Measurements from ENCODE around the gene TFAP2D.

The TFAP2D gene

GRCh38 chr6:50713226-50713625, at the start of gene TFAP2D:
TFAP2D (plus strand) TSS chr6:50713526; CDS start chr6:50714056, 530 bp downstream.
- DNase-seq = no peak

- no peak for DNase-seq
Observed at GRCh38 chr6:50663806-50664205, 49.5 kb upstream of the TFAP2D start.

- DNase-seq = no peak
Observed at GRCh38 chr6:50666089-50666488, 47.2 kb upstream of the TFAP2D start.

GRCh38 chr6:50681213-50681824, 32.0 kb upstream of the TFAP2D start:
- DNase-seq = no peak

DNA sequence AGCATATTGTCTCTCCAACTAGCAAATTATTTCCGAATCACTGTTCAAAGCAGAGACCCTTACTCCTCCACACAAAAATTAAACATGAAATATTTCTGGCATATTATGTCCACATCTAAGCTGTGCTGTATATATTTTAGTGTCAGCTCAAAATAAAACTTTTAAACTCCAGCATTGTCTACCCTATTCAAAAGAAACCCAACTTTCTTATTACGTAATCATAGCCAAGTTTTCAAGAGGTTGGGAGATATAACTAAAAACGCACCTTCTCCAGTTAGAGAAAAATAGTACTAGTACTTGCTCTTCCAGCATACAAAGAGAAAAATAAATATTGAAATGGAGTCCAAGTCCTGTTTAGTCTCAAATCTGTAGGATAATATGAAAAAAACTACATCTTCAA, 24.1 kb upstream of the TFAP2D start:
- DNase-seq = no peak

DNA sequence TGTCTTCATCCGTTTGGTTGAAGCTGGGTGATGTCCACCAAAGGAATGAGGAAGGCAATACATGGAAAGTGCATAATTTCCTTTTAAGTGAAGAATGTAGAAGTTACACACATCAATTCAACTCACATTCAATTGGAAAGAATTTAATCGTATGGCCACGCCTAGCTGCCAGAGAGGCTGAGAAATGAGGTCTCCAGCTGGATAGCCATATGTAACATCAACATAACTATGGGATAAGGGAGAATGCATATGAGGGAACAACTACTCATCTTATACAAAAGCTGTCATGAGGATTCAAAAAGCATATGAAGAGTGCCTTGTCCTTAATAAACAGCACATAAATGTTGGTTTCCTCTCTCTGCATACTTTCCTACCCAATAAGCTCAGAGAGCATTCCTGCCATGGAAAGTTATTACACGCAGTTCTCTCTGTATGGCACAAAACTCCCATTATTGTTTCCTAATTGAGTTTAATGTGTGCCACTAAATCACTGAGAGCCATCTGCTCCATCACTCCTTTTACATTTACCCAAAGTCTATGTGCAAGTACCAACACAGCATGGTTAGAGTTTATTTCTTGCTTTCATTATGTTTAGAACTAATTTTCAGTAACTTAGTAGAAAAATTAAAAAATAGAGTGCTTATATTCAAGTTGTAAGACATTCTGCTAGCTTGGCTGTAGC, 21.4 kb upstream of the TFAP2D start:
- DNase-seq = no peak

DNA sequence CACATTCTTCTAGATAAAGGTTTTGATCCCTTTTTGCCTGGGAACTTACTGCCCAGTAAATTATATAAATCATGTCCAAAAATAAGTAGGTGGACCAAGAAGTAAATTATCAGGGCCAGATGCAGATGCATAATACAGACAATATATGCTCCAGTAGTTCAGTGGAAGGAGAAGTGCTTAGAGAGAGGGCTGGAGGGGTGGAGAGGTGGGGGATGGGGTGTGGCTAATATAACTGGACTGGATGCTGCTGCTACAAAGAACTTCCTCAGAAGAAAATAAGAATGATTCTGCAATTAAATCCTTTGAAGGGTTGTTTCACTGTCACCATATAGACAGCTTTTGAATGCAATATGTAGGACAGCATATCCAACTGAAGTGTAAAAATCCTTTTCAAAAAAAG, 14.8 kb upstream of the TFAP2D start:
- no peak for DNase-seq

DNA sequence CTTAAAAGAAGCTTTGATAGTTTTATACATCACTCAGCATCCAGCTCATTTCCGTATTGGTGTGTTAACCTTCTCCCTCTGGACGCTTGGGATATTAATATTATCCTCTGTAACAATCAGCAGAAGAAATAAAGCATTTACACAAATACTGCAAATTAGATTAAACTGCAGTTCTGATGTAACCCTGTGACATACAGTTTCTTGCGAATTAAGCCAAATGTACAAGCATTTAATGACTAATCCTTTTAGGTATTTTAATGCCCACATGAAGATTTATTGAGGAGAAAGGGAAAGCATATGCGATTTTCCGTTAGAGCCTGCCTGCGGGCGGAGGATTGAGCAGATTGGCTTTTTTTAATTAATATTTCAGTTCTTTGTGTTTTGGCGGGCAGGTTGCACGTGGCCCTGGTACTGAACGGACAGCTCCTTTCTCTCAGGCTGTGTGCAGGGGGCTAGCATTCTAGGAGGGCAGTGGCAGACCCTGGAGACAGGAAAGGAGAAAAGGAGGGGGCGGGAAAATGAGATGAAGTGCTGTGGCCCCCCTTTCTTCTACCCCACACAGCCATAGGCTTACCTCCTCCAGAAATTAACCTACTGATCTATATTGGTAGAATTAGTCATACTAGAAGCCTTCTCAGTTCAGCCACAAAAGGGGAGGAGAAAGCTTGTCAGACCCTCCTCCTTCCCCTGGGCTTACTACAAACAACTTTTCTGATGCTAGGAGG, 14.1 kb upstream of the TFAP2D start:
- no peak for DNase-seq

DNA sequence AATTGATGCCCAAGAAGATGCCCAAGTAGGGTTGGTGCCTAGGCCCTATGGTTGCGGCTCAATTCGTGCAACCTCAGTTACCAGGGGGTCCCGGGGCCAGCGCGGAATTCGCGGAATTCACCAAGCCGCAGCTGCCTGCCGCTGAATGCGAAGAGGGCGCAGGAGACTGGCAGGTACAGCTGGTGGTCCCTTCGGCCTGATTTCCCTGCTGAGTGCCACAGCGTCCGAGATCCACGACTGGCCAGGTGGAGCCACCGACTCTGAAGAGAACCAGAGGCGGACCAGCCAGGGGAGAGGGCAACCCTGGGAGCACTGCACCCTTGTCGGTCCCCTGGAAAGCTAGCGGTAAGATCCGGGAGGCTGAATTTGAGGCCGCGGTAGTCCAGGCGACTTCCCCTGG, 6.8 kb upstream of the TFAP2D start:
- DNase-seq = no peak

DNA sequence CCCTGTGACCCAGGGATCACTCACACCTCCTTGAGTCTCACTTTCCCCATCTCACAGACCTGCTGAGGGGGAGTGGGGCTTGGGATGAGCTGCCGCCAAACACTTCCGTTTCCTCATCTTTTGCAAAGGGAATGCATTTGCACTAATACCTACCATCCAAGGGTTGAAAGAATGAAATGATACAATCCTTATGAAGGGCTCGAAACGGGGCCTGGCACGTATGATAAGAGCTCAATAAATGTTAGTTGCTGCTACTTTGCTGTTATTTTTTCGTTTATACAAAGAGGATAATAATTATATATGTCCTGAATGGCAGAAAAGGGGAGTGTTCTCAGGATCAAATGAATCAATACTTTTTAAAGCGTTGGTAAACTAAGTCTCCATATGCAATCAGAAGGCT, 6.1 kb upstream of the TFAP2D start:
- DNase-seq = no peak

- DNase-seq = no peak
Observed at GRCh38 chr6:50707652-50708300, 5.5 kb upstream of the TFAP2D start.

GRCh38 chr6:50708664-50709365, 4.5 kb upstream of the TFAP2D start:
- no peak for DNase-seq

GRCh38 chr6:50709366-50709734, 4.0 kb upstream of the TFAP2D start:
- DNase-seq = no peak

DNA sequence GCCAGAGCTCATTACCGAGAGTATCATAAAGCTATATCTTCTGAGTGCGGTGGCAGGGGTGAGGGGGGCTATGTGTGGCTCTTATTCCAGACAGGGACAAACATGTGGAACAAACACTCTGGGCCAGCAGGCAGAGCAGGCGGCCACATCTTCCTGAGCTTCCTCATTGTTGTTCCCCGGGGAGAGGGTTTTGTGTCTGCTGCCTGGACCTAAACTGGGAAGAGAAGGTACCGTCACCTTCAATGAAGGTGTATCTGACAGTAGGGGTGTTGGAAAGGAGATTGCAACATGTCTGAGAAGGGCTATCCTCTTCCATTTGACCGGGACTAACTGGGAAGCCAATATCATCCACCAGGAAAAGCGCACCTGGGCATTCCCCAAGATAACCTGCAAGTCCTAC, 1.6 kb upstream of the TFAP2D start:
- no peak for DNase-seq

DNA sequence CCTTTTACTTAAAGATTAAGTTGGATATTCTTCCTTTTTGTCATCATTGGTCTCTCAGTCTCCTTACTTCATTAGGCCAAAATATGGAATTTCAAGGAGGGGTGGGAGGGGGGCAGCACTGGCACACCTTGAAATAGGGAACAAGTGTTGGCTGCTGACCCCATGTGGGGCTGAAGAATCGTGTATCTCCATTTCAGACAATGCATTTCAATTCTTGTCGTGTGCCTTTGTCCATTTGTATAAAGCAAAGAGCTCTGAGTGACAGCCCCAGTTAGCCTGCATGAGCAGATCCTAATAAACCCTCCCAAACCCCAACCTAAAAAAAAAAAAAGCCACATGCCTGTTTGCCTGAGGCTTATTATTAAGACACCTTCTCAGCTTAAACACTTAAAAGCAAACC, 1.0 kb upstream of the TFAP2D start:
- no peak for DNase-seq

GRCh38 chr6:50713977-50714486, 706 bp downstream of the TFAP2D start:
- no peak for DNase-seq

- DNase-seq = no peak
Observed at GRCh38 chr6:50714487-50715379, 1.4 kb downstream of the TFAP2D start.

GRCh38 chr6:50716899-50717509, 3.7 kb downstream of the TFAP2D start:
- no peak for DNase-seq

GRCh38 chr6:50717734-50718457, 4.6 kb downstream of the TFAP2D start:
- no peak for DNase-seq

DNA sequence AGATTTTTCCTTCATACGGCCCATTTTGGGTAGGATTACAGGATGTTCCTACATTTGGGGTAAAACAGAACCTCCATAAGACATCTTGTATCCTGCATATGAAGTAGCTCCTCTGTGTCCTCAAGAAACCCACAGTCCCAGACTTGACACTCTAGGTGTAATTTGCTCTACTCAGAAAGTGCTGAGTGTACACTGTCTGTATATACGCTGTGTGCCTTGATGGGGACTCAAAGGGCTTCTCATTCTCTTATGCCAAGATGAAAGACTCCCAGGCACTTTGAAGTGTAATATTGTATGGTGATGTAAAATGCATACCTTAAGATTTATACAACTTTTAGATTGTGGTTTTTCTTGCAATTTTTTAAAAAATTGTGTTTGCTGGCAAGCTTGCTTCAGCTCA, 5.2 kb downstream of the TFAP2D start:
- no peak for DNase-seq

DNA sequence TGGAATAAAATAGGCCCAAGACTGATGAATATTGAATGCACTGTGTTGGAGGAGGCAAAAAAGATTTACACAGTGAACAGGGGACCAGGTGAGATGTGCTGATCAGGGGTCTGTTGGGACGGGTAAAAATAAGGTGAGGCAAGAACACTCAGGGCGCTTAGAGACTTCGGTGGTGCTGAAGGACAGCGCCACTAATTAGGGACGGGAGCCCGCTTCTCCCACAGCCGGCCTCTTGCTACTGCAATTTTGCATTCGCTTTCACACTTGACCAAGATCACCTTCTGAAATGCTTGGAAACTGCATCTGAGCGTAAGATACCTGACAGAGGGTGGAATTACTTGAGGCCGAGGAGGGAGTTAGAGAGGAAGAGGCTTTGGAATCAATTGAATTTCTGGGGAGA, 7.3 kb downstream of the TFAP2D start:
- DNase-seq = no peak

All from SW 1271 (cell line).